CD1c-positive myeloid dendritic cell (primary cell): ENCODE results near the gene NHEJ1.

Source experiments
- DNase-seq: peaks from one replicate; pipeline ENCODE4 v3.0.0-alpha.2; 2016; ENCODE audit errors: extremely low spot score

NHEJ1 gene

GRCh38 chr2:219029829-219030165 lies 130.8 kb downstream of the NHEJ1 start:
- peak; percentile 85 for DNase-seq

- DNase-seq: no peak
These were observed 131.4 kb downstream of the NHEJ1 start for GRCh38 chr2:219028996-219029828.

DNA sequence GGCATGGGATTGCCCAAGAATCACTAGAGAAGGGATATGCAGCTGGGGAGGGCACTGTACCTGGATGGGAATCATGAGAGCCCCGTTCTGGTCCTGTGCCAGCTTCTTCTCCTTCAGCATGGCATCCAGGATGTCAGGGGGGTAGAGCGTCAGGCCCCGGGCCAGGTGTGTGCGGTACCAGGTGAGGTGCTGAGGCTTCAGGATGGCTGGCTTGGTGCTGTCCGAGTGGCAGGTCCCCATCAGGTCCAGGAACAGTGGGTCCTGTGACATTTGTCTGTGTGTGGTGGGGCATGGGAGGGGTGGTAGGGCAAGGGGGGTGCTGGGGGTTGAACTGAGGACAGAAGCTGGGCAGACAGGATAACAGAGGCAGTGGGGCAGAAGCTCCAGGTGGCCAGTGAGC lies 132.5 kb downstream of the NHEJ1 start:
- DNase-seq: no peak

- no peak for DNase-seq
These were observed 133.0 kb downstream of the NHEJ1 start for GRCh38 chr2:219027511-219028055.

- DNase-seq: no peak
These were observed 133.7 kb downstream of the NHEJ1 start for GRCh38 chr2:219026946-219027345.

DNA sequence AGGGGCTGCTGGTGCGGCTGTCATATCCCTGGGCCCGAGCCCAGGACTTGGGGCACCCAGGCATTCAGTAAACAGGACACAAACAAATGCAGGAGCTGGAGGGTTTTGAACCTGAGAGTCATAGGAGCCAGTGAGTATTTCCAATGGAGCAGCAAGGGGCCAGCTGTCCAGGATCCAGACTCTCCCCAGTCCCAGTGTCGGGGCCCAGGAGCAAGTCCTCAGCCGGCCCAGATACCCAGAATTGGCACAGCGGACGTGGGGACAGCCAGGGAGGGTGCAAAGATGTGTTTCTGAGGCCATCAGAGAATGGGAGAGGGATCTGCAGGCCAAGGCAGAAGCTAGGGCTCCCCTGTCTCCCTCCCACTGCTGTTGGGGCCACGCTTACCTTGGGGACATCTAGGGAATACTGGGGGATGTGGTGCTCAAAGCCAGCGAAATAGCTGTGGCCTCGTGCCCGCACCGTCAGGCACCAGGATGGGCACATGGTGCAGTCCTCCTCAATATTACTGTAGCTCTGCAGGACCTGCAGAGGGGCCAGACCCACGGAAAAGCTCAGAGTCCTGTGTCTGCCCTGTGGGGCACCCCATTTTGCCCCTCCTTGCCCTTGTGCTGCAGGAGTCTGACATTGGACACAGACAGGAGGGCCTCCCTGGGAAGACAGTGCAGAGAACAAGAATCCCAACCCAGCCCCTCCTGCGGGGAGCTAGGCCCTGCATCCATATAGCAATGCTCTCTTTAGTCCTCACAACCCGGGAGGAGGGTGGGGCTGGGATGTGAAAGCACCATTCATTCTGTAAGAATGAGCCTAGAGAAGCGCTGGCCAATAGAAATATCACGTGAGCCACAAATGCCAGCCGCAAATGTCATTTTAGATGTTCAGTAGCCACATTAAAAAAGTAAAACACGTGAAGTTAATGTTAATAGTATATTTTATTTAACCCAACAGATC lies 134.7 kb downstream of the NHEJ1 start:
- no peak for DNase-seq
